ENCODE data around the gene PSPC1.

Gene PSPC1

GRCh38 chr13:19810151-19810550 is 27.4 kb upstream of the PSPC1 start:
- Histone ChIP-seq H3K27me3 (ENCODE audit: low read length) (no peaks in the 10 kb centered on the region), H2AFZ (ENCODE audit: low read depth, low read length, severe bottlenecking) (no peak overlapping the region), H3F3A (ENCODE audit: insufficient read depth) (no peaks in the 10 kb centered on the region), H3K9ac (ENCODE audit: low read length) (no peak overlapping the region), H3K4me2 (ENCODE audit: low read depth, low read length, poor library complexity, severe bottlenecking) (no peak overlapping the region), H3K27ac (ENCODE audit: low read depth, low read length) (no peak overlapping the region), H3K4me3 (ENCODE audit: insufficient read depth, low read length, poor library complexity, severe bottlenecking) (no peak overlapping the region), H4K20me1 (ENCODE audit: low read depth, low read length) (no peaks in the 10 kb centered on the region), H3K36me3 (ENCODE audit: low read length) (no peaks in the 10 kb centered on the region), H3K9me2 (replicated peaks; ENCODE audit: insufficient read depth, low read length) (no peaks in the 10 kb centered on the region), H3K79me2 (ENCODE audit: insufficient read depth, low read length) (no peaks in the 10 kb centered on the region), H3K9me3 (ENCODE audit: insufficient read depth, low read length) (no peaks in the 10 kb centered on the region)
- TF ChIP-seq CTCF (IDR thresholded peaks at IDR 0.05; ENCODE audit: insufficient read depth, low read length, poor library complexity, severe bottlenecking) (no peak), EZH2phosphoT487 (conservative IDR thresholded peaks at IDR 0.05; ENCODE audit: low read length) (no peak)

DNA sequence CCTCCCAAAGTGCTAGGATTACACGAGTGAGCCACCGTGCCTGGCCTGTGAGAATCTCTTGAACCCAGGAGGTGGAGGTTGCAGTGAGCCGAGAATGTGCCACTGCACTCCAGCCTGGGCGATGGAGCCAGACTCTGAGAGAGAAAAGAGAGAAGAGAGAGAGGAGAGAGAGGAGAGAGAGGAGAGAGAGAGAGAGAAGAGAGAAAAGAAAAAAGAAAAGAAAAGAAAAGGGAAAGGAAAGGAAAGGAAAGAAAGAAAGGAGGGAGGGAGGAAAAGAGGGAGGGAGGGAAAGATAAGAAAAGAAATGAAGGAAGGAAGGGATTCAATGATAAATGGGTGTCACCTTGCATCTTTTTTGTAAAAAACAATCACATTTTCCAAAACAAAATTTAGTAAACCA is 23.0 kb upstream of the PSPC1 start:
- Histone ChIP-seq H3K27me3 (ENCODE audit: low read length) (no peaks in the 10 kb centered on the region), H3K27ac (ENCODE audit: low read depth, low read length) (no peak overlapping the region), H3K4me2 (ENCODE audit: low read depth, low read length, poor library complexity, severe bottlenecking) (no peak overlapping the region), H3K79me2 (ENCODE audit: insufficient read depth, low read length) (no peaks in the 10 kb centered on the region), H4K20me1 (ENCODE audit: low read depth, low read length) (no peaks in the 10 kb centered on the region), H3K9me3 (ENCODE audit: insufficient read depth, low read length) (no peaks in the 10 kb centered on the region), H3K4me3 (ENCODE audit: insufficient read depth, low read length, poor library complexity, severe bottlenecking) (no peak overlapping the region), H3K9me2 (replicated peaks; ENCODE audit: insufficient read depth, low read length) (no peaks in the 10 kb centered on the region), H3K36me3 (ENCODE audit: low read length) (no peaks in the 10 kb centered on the region), H3F3A (ENCODE audit: insufficient read depth) (no peaks in the 10 kb centered on the region), H2AFZ (ENCODE audit: low read depth, low read length, severe bottlenecking) (no peak overlapping the region), H3K9ac (ENCODE audit: low read length) (no peak overlapping the region)
- TF ChIP-seq CTCF (IDR thresholded peaks at IDR 0.05; ENCODE audit: insufficient read depth, low read length, poor library complexity, severe bottlenecking): no peak
- no peak for TF ChIP-seq EZH2phosphoT487 (conservative IDR thresholded peaks at IDR 0.05; ENCODE audit: low read length)

- no peaks in the 10 kb centered on the region for H3K9me2 ChIP-seq (replicated peaks; ENCODE audit: insufficient read depth, low read length)
Measured at GRCh38 chr13:19795956-19796355, 13.2 kb upstream of the PSPC1 start.

More at GRCh38 chr13:19795956-19796355, 13.2 kb upstream of the PSPC1 start:
- Histone ChIP-seq H3K27ac (ENCODE audit: low read depth, low read length) (no peak overlapping the region), H3K4me2 (ENCODE audit: low read depth, low read length, poor library complexity, severe bottlenecking) (no peak overlapping the region), H3K9me3 (ENCODE audit: insufficient read depth, low read length) (no peaks in the 10 kb centered on the region), H3K79me2 (ENCODE audit: insufficient read depth, low read length) (no peaks in the 10 kb centered on the region), H3K36me3 (ENCODE audit: low read length) (no peaks in the 10 kb centered on the region), H3K9ac (ENCODE audit: low read length) (no peak overlapping the region), H3K4me3 (ENCODE audit: insufficient read depth, low read length, poor library complexity, severe bottlenecking) (no peak overlapping the region), H3K27me3 (ENCODE audit: low read length) (no peaks in the 10 kb centered on the region), H3F3A (ENCODE audit: insufficient read depth) (no peaks in the 10 kb centered on the region), H2AFZ (ENCODE audit: low read depth, low read length, severe bottlenecking) (no peak overlapping the region), H4K20me1 (ENCODE audit: low read depth, low read length) (no peaks in the 10 kb centered on the region)
- TF ChIP-seq EZH2phosphoT487 (conservative IDR thresholded peaks at IDR 0.05; ENCODE audit: low read length) (no peak), CTCF (IDR thresholded peaks at IDR 0.05; ENCODE audit: insufficient read depth, low read length, poor library complexity, severe bottlenecking) (no peak)
